ENCODE results near the gene DGKI. TPM values are rescaled to one million over a fixed set of nuclear protein-coding genes. Genes with fewer than 3 reads are reported as not detected.

Gene DGKI
- total and polyA plus RNA-seq, 2 donors (not counting 1 experiment from before 2014, with no cell fraction given): 0.74 to 2.1 TPM

DNA sequence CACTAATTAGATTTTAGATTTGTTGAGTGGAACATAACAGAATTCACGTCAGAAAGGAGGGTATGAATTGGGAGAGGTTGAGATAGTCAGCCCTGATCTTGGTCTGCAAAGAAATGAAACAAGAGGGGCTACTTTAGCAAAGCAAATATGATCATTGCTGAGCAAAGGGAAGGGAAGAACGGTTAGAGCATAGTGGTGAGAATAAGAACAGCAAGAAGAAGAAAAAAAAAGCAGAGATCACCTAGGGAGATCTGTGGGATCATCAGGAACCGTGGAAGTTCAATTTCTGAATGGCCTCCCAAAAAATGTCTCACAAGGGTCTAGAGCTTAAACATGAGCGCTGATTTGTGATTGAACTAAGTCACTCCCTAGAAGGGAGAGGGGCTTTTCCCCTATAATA is 156.1 kb downstream of the DGKI start:
- Histone ChIP-seq H3K27ac (ENCODE audit: insufficient read depth, low read length) (no peak overlapping the region), H3K9ac (ENCODE audit: insufficient read depth, low read length) (no peak overlapping the region), H3K4me1 (ENCODE audit: control insufficient read depth, extremely low read depth, insufficient read depth, low read length) (no peaks in the 10 kb centered on the region), H3K79me2 (ENCODE audit: control insufficient read depth, insufficient read depth, low read length) (no peaks in the 10 kb centered on the region), H3K27me3 (ENCODE audit: control insufficient read depth, insufficient read depth, low read length) (no peaks in the 10 kb centered on the region), H3K4me3 (replicated peaks in 1 of 4; ENCODE audit: control extremely low read depth in 1 of 4, insufficient read depth in 1 of 4, low read depth in 3 of 4, low read length in 4 of 4) (no peak overlapping the region), H2AFZ (ENCODE audit: low read length) (no peak overlapping the region), H4K20me1 (ENCODE audit: control insufficient read depth, extremely low read depth, insufficient read depth, low read length) (no peaks in the 10 kb centered on the region), H3K36me3 (ENCODE audit: control insufficient read depth, insufficient read depth, low read length) (no peaks in the 10 kb centered on the region), H3K9me3 (ENCODE audit: control insufficient read depth, insufficient read depth, low read depth, low read length) (no peaks in the 10 kb centered on the region), H3K4me2 (ENCODE audit: extremely low read depth, insufficient read depth, low read length) (no peak overlapping the region)
- TF ChIP-seq, protein P1, sequence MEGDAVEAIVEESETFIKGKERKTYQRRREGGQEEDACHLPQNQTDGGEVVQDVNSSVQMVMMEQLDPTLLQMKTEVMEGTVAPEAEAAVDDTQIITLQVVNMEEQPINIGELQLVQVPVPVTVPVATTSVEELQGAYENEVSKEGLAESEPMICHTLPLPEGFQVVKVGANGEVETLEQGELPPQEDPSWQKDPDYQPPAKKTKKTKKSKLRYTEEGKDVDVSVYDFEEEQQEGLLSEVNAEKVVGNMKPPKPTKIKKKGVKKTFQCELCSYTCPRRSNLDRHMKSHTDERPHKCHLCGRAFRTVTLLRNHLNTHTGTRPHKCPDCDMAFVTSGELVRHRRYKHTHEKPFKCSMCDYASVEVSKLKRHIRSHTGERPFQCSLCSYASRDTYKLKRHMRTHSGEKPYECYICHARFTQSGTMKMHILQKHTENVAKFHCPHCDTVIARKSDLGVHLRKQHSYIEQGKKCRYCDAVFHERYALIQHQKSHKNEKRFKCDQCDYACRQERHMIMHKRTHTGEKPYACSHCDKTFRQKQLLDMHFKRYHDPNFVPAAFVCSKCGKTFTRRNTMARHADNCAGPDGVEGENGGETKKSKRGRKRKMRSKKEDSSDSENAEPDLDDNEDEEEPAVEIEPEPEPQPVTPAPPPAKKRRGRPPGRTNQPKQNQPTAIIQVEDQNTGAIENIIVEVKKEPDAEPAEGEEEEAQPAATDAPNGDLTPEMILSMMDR (conservative IDR thresholded peaks at IDR 0.05 in 1 of 2, IDR thresholded peaks at IDR 0.05 in 1 of 2; ENCODE audit: low read depth in 1 of 2, low read length in 2 of 2): no peak
- no peak for TF ChIP-seq EZH2 (IDR thresholded peaks at IDR 0.05; ENCODE audit: low read length, missing control alignments)
- no peak for DNase-seq (ENCODE audit: low read depth in 2 of 2)

DNA sequence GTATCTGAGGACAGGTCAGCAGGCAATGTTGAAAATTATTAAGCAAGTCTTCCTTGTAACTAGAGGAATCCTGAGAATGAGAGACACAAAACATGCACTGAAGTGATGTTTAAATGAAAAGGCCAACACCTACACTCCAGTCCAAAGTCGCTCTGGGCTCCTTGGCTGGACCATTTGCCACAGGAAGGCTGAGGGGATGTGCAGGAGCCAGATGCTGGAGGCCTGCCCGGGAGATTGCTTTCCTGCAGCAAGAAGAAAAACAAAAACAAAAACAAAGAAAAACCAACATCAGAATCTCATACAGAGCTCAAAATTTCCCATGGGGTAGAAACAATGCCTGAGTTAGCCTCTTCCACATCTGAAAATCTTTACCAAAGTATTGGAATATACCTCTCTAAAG is 157.0 kb downstream of the DGKI start:
- H3K27me3 ChIP-seq (ENCODE audit: control insufficient read depth, insufficient read depth, low read length): no peaks in the 10 kb centered on the region
- TF ChIP-seq, protein P1 (conservative IDR thresholded peaks at IDR 0.05 in 1 of 2, IDR thresholded peaks at IDR 0.05 in 1 of 2; ENCODE audit: low read depth in 1 of 2, low read length in 2 of 2): no peak
- TF ChIP-seq EZH2 (IDR thresholded peaks at IDR 0.05; ENCODE audit: low read length, missing control alignments): no peak
- H3K9me3 ChIP-seq (ENCODE audit: control insufficient read depth, insufficient read depth, low read depth, low read length): no peaks in the 10 kb centered on the region
- no peak overlapping the region for H2AFZ ChIP-seq (ENCODE audit: low read length)
- H3K4me3 ChIP-seq (replicated peaks in 1 of 4; ENCODE audit: control extremely low read depth in 1 of 4, insufficient read depth in 1 of 4, low read depth in 3 of 4, low read length in 4 of 4): no peak overlapping the region
- H3K4me1 ChIP-seq (ENCODE audit: control insufficient read depth, extremely low read depth, insufficient read depth, low read length): no peaks in the 10 kb centered on the region
- no peak overlapping the region for H3K9ac ChIP-seq (ENCODE audit: insufficient read depth, low read length)
- no peaks in the 10 kb centered on the region for H3K79me2 ChIP-seq (ENCODE audit: control insufficient read depth, insufficient read depth, low read length)
- H3K4me2 ChIP-seq (ENCODE audit: extremely low read depth, insufficient read depth, low read length): no peak overlapping the region
- no peak for DNase-seq (ENCODE audit: low read depth in 2 of 2)
- H4K20me1 ChIP-seq (ENCODE audit: control insufficient read depth, extremely low read depth, insufficient read depth, low read length): no peaks in the 10 kb centered on the region
- no peak overlapping the region for H3K27ac ChIP-seq (ENCODE audit: insufficient read depth, low read length)
- no peaks in the 10 kb centered on the region for H3K36me3 ChIP-seq (ENCODE audit: control insufficient read depth, insufficient read depth, low read length)

DNA sequence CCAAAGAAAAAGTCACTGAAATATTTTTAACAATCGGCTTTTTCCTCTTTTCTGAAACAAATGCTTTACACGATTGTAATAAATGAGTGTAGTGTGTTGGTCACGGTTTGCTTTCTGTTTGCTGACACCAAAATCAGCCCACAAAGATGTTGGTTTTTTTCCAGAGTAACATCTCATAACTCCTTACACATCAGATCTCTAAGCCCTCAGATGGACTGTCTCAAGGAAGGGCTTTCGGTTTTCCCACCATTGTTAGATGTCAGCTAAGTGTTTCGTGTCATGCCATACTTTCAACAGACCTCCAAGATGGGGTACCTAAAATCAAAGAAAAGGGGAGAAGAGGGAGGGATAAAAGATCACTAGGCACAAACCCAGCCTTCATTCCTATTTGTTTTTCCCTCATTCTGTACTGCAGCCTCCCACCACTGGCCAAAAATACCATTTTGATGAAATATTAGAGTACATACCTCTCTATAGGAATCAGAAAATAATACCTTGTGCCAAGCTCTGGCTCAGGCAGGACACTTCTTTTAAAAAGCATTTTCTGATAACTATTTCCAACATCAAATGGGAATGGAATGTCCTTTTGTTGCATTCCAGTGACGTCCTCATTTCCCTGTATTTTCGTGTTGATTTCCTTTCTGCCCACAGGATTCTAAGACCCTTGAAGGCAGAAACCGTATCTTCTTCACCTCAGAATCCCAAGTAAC is 159.1 kb downstream of the DGKI start:
- no peak overlapping the region for H3K4me2 ChIP-seq (ENCODE audit: extremely low read depth, insufficient read depth, low read length)
- H2AFZ ChIP-seq (ENCODE audit: low read length): no peak overlapping the region
- TF ChIP-seq EZH2 (IDR thresholded peaks at IDR 0.05; ENCODE audit: low read length, missing control alignments): no peak
- TF ChIP-seq, protein P1 (conservative IDR thresholded peaks at IDR 0.05 in 1 of 2, IDR thresholded peaks at IDR 0.05 in 1 of 2; ENCODE audit: low read depth in 1 of 2, low read length in 2 of 2): no peak
- no peaks in the 10 kb centered on the region for H3K4me1 ChIP-seq (ENCODE audit: control insufficient read depth, extremely low read depth, insufficient read depth, low read length)
- DNase-seq (ENCODE audit: low read depth in 2 of 2): peak; percentile 33 to 93
- no peak overlapping the region for H3K27ac ChIP-seq (ENCODE audit: insufficient read depth, low read length)
- no peaks in the 10 kb centered on the region for H3K27me3 ChIP-seq (ENCODE audit: control insufficient read depth, insufficient read depth, low read length)
- no peaks in the 10 kb centered on the region for H3K9me3 ChIP-seq (ENCODE audit: control insufficient read depth, insufficient read depth, low read depth, low read length)
- H4K20me1 ChIP-seq (ENCODE audit: control insufficient read depth, extremely low read depth, insufficient read depth, low read length): no peaks in the 10 kb centered on the region
- no peaks in the 10 kb centered on the region for H3K36me3 ChIP-seq (ENCODE audit: control insufficient read depth, insufficient read depth, low read length)
- no peak overlapping the region for H3K4me3 ChIP-seq (replicated peaks in 1 of 4; ENCODE audit: control extremely low read depth in 1 of 4, insufficient read depth in 1 of 4, low read depth in 3 of 4, low read length in 4 of 4)
- no peaks in the 10 kb centered on the region for H3K79me2 ChIP-seq (ENCODE audit: control insufficient read depth, insufficient read depth, low read length)
- H3K9ac ChIP-seq (ENCODE audit: insufficient read depth, low read length): no peak overlapping the region
